Measurements from ENCODE around the gene G0S2. TPM values are rescaled to one million over a fixed set of nuclear protein-coding genes. Genes with fewer than 3 reads are reported as not detected.

G0S2 gene
- total RNA-seq, 1 experiment from 2014 or later: not detected

DNA sequence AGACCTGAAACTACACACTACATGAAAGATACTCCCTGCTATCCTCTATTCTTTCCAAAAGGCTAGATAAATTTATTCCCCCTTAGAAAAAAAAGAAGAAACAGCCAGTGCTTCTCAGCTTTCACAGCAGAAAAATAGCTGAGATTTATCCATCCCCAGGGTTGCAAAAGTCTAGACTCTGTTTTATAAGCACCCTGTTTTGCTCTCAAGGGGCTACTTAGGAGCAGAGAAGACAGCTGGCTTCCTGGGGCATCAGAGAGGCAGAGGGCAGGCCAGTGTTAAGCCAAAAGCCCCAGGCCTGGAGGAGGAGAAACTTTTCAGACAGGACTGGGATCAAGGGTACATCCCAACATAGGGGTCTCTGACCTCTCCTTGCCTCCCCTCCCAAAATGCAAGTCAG lies 26.9 kb upstream of the G0S2 start:
- DNase-seq (ENCODE audit: low spot score): no peak

DNA sequence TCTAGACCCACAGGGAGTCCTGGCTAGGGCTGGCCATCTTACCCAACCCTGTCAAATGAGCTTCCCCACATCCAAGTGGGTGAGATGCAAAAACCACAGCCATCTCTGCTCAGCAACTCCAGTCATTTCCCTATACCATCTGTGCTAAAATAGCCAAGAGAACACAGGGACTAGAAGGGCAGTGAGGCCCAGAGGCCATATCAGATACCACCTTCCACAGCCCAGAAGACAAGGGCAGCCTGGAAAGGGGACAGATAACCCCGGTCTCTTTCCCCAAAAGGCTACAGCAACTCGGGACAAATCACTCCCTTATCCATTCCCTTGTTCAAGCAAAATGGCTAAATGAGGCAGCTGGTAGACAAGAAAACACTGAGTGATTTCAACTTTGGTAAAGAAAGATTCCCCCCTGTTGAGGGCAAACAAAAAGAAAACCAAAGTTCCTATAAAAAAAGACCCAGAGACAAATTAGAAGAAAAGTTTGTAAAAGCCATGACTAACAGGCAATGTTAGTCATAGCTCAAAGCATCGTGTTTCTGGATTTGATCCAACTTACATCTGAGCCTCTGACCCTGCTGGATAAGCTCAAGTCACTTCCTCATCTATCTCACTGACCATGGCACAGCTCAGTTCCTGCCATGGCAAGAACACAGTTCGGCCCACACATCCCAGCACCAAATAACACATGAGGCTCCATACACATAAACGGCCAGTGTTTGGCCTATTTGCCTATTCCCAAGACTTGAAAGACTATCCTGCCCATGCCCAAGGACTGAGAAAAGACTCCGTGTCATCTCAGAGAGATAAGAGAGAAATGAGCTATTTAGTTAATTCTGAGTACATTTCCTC lies 26.1 kb upstream of the G0S2 start:
- peak; percentile 97 for DNase-seq (ENCODE audit: low spot score)

GRCh38 chr1:209650454-209650853 lies 24.8 kb upstream of the G0S2 start:
- peak; percentile 64 for DNase-seq (ENCODE audit: low spot score)

- peak; percentile 92 for DNase-seq (ENCODE audit: low spot score)
Measured at GRCh38 chr1:209651138-209651587, 24.0 kb upstream of the G0S2 start.

- DNase-seq (ENCODE audit: low spot score): no peak
Measured at GRCh38 chr1:209652121-209652735, 23.0 kb upstream of the G0S2 start, which contains the start of gene LAMB3. Gene LAMB3, minus strand, starts transcription at chr1:209652425. Its CDS starts 1,481 bp downstream, at chr1:209650944.

GRCh38 chr1:209652873-209653401 lies 22.3 kb upstream of the G0S2 start:
- peak; percentile 87 for DNase-seq (ENCODE audit: low spot score)

DNA sequence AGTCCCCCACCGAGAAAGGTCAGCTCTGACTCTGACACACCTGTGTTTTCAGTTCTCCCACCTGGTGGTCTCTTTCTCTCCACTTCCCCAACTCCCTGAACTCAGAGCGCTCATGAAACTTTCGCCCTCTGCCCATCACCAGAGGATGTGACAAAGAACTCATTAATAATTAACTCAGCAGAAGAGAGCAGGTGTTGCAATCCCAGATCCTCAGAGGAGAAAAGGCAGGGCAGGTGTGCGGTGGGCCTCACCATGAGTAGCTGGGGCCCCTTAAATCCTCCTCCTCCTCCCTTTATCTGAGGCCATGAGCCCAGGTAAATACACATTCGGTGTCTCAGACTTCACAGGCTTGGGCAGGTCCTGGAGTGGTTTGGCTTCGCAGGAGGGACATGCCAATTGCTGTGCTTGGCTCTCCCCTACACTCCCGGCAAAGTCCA lies 21.3 kb upstream of the G0S2 start:
- no peak for DNase-seq (ENCODE audit: low spot score)

DNA sequence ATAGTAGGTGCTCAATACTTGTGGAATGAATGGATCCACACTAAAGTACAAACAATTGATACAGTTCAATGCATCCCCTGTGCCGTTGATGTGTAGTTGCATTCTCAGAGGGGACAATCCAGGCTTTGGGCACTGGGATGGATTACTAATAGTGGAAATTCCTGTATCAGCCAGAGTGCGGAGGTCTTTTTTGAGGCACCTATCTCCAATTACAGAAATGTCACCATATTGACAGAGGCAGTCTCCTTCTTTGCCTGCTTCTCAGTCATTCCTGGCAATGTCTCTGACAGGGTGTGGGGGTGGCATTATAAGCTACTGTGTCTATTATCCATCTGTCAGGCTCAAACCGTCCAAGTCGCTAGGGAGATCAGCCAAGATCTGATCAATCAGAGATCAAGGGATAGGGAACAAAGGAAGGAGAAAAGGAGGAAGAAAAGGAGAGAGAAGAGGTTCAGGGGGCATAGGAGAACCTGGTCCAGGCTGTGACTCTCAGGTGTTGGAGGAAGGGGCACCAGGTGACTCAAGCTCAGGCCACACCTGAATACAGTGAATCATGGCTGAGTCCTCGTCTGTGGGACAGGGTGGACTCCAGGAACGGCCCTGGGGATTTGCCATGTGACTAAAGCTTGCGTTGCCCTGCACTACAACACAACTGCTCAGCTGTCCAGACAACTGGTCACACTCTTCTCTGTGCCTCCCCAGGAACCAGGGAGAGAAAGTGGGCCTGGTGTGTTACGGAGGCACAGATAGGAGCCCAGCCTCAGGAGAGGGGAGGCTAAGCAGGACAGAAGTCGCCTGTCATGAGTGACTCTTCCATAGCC lies 19.6 kb upstream of the G0S2 start:
- peak; percentile 41 for DNase-seq (ENCODE audit: low spot score)

DNA sequence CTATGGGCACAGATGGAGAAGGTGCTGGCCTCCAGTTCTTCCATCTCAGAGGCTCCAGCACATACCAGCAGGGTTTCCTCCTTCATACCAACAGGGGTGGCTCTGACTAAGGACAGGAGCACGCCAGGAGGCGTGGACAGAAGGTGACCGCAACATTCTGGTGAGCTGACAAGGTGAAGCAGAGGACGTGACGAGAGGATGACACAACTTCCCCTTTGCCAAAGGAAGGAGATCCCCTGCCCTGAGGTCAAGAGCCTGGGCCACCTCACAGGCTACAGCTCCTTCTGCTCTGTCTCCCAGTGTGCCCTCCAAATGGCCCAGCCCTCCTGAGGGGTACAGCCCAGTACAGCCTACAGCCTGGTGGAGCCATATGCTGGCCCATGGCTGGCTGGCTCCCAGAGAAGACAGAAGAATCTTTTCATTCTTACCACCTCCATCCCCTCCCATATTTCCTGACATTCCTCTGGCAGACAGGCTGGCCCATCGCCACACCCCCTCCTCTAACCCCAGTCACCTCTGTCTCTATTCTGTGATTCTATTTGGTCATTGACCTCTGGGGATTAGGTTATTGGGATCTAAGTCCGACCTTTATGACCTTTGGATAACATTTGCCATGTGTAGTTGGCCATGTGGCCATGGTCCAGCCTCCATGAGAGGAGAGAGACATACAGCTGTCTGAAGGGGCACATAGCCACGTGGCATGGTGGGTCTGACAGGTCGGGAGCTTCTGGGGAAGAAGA lies 17.9 kb upstream of the G0S2 start:
- DNase-seq (ENCODE audit: low spot score): peak; percentile 91

DNA sequence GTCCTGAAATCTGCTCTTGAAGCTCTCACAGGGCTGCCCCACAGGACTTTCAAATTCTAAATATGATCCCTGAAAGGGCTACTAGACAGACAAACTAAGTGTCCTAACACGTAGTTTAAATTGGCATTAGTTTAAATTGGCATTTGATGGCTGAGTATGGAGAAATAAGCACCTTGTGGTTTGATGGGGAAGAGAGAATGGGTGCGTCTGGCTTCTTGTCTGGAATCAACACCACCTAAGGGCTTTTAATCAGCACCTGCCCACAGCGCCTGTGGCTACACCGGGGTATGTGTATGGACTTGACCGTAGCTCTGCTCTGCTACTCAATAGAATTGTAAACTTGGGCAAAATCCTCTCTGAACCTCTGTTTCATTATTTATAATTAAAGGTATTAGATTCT lies 17.3 kb upstream of the G0S2 start:
- DNase-seq (ENCODE audit: low spot score): no peak

DNA sequence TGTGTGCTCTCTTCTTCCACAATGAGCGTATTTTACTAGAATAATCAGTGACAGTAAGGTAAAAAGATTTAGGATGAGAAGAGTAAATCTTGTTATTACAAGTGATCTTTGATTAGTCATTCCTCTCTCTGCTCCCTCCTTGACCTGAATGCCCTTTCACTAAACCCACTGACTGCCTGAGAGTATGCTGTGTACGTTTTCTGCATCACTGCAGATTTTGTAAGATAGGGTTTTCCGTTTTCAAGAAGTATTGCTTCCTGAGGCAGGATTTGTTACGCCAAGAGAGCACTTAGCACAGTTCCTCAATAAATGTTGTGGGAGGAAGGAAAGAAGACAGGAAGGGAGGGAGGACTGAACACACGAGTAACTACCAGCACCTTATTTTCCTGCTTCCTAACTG lies 15.3 kb upstream of the G0S2 start:
- DNase-seq (ENCODE audit: low spot score): peak; percentile 62

- DNase-seq (ENCODE audit: low spot score): no peak
Measured at GRCh38 chr1:209661071-209661470, 14.1 kb upstream of the G0S2 start.

DNA sequence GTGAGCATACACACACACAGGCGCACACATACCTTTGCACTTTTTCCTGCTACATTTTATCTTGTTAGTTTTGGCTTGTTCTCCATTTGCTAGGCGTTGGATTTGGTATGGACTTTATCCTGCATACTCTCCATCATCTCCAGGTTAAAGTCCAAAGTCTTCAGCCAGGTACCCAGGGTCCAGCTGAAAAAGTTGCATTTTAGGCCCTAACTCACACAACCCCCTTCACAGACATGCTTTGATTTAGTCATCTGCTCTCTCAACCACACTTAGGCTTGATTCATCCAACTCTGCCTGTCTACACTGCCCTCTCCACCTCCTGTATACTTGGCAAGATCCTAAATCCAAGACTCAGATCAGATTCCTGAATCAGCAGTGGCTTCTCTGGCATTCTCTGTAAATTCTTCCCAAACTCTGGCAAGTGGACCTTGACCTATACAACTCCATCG lies 12.3 kb upstream of the G0S2 start:
- DNase-seq (ENCODE audit: low spot score): no peak

GRCh38 chr1:209667103-209667502 lies 8.1 kb upstream of the G0S2 start:
- DNase-seq (ENCODE audit: low spot score): no peak

DNA sequence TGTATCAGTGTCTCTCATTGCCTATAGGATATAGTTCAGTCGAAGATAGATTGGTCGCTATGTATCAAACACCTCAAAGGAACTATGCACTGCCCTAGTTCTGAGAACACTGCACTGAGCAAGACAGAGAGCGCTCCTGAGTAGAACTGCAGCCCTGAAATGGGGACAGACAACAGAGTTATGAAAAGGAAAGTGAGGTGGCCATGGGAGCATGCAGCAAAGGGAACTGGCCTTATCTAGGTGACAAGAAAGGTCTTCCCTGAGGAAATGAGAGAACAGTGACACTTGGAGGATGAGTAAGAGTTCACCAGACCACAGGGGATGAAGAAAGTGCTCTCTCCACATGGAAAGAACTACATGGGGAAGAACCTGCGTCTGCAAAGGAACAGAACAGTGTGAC lies 7.5 kb upstream of the G0S2 start:
- no peak for DNase-seq (ENCODE audit: low spot score)

- DNase-seq (ENCODE audit: low spot score): peak; percentile 45
Measured at GRCh38 chr1:209670441-209671082, 4.7 kb upstream of the G0S2 start.

DNA sequence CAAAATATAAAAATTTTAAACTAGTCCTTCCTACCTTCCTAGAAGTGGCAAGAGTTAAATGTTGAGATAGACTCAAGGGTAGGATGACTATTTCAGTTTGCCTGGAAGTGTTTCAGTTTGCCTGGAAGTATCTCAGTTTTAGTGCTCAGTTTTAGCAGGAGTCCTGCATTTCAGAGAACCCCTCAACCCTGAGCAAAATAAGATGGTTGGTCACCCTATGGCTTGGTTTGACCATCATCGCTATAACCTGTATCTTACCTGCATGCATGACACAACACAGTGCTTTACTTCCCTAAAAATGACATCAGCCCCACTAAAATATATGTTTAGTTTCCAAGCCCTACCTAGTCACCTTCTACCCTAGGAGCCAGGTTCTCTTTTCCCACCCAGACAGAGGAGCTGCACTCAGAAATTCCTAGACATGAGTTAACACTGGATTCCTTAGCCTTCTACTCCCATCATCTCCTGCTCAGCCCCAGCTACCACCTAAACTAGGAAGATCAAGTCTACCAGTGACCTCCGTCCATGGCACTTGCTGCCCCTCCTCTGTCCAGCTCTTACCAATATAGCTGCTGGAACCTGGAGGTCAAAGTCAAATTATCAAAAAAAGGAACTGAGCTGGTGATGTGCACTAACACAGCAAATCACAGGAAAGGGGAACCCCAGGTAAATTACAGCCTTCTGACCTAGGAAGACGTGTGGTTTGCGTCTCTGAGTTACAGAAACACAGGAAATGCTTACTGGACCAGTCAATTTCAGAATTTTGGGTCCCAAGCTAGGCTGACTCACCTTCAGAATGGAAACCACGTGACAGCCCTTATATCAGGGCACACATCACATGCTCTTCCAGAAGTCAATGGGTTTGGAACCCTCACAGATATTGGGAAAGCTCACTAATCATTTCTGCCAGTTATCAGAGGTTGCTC lies 2.2 kb upstream of the G0S2 start:
- DNase-seq (ENCODE audit: low spot score): peak; percentile 68

DNA sequence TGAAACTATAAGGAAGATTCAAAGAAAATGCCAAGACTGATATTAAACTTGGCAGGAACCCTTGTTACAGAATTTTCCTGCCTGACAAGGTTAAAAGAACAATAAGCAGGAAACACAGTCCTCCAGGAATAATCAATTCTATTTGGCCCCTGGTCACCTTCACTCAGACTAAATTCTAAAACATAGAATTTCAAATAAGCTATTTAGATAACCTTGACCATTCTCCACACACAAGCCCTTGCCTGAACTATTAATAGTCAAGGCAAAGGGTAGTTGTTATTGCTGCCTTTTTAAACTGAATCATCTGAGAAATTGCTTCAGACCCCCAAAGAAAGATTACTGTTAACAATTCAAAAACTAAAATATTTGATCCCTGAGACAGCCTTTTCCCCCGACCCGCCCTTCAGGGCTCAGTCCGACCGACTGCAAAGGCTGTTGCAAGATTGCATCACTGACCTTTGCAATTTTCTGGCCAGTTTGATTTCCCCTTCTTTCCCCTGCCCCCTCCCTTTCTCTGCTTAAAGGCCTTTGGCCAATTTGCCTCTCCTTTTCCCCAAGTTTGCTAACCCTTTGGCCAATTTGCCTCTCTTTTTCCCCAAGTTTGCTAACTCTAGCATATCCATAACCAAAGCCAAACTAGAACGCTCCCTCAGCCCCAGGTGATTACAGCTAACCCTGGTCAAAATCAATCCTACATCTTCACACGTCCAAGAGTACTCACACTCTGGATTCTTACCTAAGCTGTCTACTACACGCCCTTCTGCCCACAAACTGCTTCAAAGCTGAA lies 1.4 kb upstream of the G0S2 start:
- no peak for DNase-seq (ENCODE audit: low spot score)
